ENCODE data around the gene NDUFS8.

Gene NDUFS8

GRCh38 chr11:68013611-68014156 is 16.8 kb upstream of the NDUFS8 start:
- Histone ChIP-seq H3K4me2 (ENCODE audit: low read depth, low read length, poor library complexity, severe bottlenecking) (no peak overlapping the region), H3K9me2 (replicated peaks; ENCODE audit: low read depth, low read length) (no peaks in the 10 kb centered on the region), H2AFZ (ENCODE audit: low read length) (no peak overlapping the region), H3K79me2 (ENCODE audit: insufficient read depth, low read length) (no peaks in the 10 kb centered on the region), H3K4me1 (ENCODE audit: insufficient read depth, low read length, poor library complexity, severe bottlenecking) (peaks cover 29% of the 10 kb centered on the region), H4K20me1 (ENCODE audit: insufficient read depth, low read length, poor library complexity, severe bottlenecking) (no peaks in the 10 kb centered on the region), H3K27me3 (ENCODE audit: insufficient read depth, low read length, poor library complexity, severe bottlenecking) (no peaks in the 10 kb centered on the region), H3F3A (ENCODE audit: low read depth) (no peaks in the 10 kb centered on the region), H3K9ac (ENCODE audit: low read depth, low read length, poor library complexity, severe bottlenecking) (no peak overlapping the region), H3K9me3 (ENCODE audit: insufficient read depth, low read depth, low read length) (no peaks in the 10 kb centered on the region), H3K36me3 (ENCODE audit: insufficient read depth, low read length) (no peaks in the 10 kb centered on the region), H3K4me3 (ENCODE audit: low read length, poor library complexity, severe bottlenecking) (no peak overlapping the region)
- TF ChIP-seq CTCF (conservative IDR thresholded peaks at IDR 0.05; ENCODE audit: low read length): no peak
- no peak for TF ChIP-seq EZH2phosphoT487 (IDR thresholded peaks at IDR 0.05; ENCODE audit: borderline replicate concordance)

- Histone ChIP-seq H3K4me1 (ENCODE audit: insufficient read depth, low read length, poor library complexity, severe bottlenecking) (peaks cover 25% of the 10 kb centered on the region), H3F3A (ENCODE audit: low read depth) (no peaks in the 10 kb centered on the region), H3K79me2 (ENCODE audit: insufficient read depth, low read length) (no peaks in the 10 kb centered on the region), H3K9me2 (replicated peaks; ENCODE audit: low read depth, low read length) (no peaks in the 10 kb centered on the region), H3K4me2 (ENCODE audit: low read depth, low read length, poor library complexity, severe bottlenecking) (no peak overlapping the region), H3K9me3 (ENCODE audit: insufficient read depth, low read depth, low read length) (no peaks in the 10 kb centered on the region), H3K36me3 (ENCODE audit: insufficient read depth, low read length) (no peaks in the 10 kb centered on the region), H3K27me3 (ENCODE audit: insufficient read depth, low read length, poor library complexity, severe bottlenecking) (no peaks in the 10 kb centered on the region), H4K20me1 (ENCODE audit: insufficient read depth, low read length, poor library complexity, severe bottlenecking) (no peaks in the 10 kb centered on the region), H3K9ac (ENCODE audit: low read depth, low read length, poor library complexity, severe bottlenecking) (no peak overlapping the region), H3K4me3 (ENCODE audit: low read length, poor library complexity, severe bottlenecking) (no peak overlapping the region), H2AFZ (ENCODE audit: low read length) (no peak overlapping the region)
- no peak for TF ChIP-seq CTCF (conservative IDR thresholded peaks at IDR 0.05; ENCODE audit: low read length)
These were observed 16.1 kb upstream of the NDUFS8 start for GRCh38 chr11:68014157-68014946.

- Histone ChIP-seq H3K27me3 (ENCODE audit: insufficient read depth, low read length, poor library complexity, severe bottlenecking) (no peaks in the 10 kb centered on the region), H3K4me3 (ENCODE audit: low read length, poor library complexity, severe bottlenecking) (no peak overlapping the region), H3K79me2 (ENCODE audit: insufficient read depth, low read length) (no peaks in the 10 kb centered on the region), H3K36me3 (ENCODE audit: insufficient read depth, low read length) (no peaks in the 10 kb centered on the region), H4K20me1 (ENCODE audit: insufficient read depth, low read length, poor library complexity, severe bottlenecking) (no peaks in the 10 kb centered on the region), H3K9me2 (replicated peaks; ENCODE audit: low read depth, low read length) (no peaks in the 10 kb centered on the region), H3K4me2 (ENCODE audit: low read depth, low read length, poor library complexity, severe bottlenecking) (no peak overlapping the region), H2AFZ (ENCODE audit: low read length) (no peak overlapping the region), H3K4me1 (ENCODE audit: insufficient read depth, low read length, poor library complexity, severe bottlenecking) (peaks cover 20% of the 10 kb centered on the region), H3K9ac (ENCODE audit: low read depth, low read length, poor library complexity, severe bottlenecking) (no peak overlapping the region), H3F3A (ENCODE audit: low read depth) (no peaks in the 10 kb centered on the region), H3K9me3 (ENCODE audit: insufficient read depth, low read depth, low read length) (no peaks in the 10 kb centered on the region)
- no peak for TF ChIP-seq EZH2phosphoT487 (IDR thresholded peaks at IDR 0.05; ENCODE audit: borderline replicate concordance)
- no peak for TF ChIP-seq CTCF (conservative IDR thresholded peaks at IDR 0.05; ENCODE audit: low read length)
These were observed 15.5 kb upstream of the NDUFS8 start for GRCh38 chr11:68014947-68015447.
